ENCODE results near the gene CDK4. TPM values are rescaled to one million over a fixed set of nuclear protein-coding genes. Genes with fewer than 3 reads are reported as not detected.

CDK4 gene
- total and polyA plus RNA-seq, 4 experiments from 2014 or later = 44.4 to 99.7 (median 66.7) TPM

GRCh38 chr12:57759360-57759980 is 7.4 kb upstream of the CDK4 start:
- Histone ChIP-seq H3K36me3 (ENCODE audit: insufficient read depth, low read length) (peaks cover 17% of the 10 kb centered on the region), H3K4me1 (ENCODE audit: insufficient read depth, low read length) (peaks cover 33% of the 10 kb centered on the region), H3K27me3 (ENCODE audit: insufficient read depth, low read length) (no peaks in the 10 kb centered on the region), H3K4me3 (ENCODE audit: low read length in 2 of 2) (no peak overlapping the region), H3K27ac (ENCODE audit: low read depth, low read length) (no peak overlapping the region), H3K9me3 (ENCODE audit: control insufficient read depth in 1 of 2, low read length in 2 of 2) (no peaks in the 10 kb centered on the region)
- CTCF ChIA-PET (ENCODE audit: partially characterized antibody) = interaction anchor here (0.7 to 4.3 kb wide), 24 partner anchors 10 to 144 kb away, joined by 3 to 58 read pairs (median 5); partner anchors contain the start of genes AVIL, CYP27B1, EEF1AKMT3 and METTL1
- Mint-ChIP-seq H3K9me3 (no peaks in the 10 kb centered on the region), H3K4me1 (peaks cover 25 to 54% (median 35%) of the 10 kb centered on the region in 4 donors), H3K27me3 (peaks cover 3 to 6% of the 10 kb centered on the region in 2 donors), H3K4me3 (peak overlapping the region in 3 of 8 donors; percentile 39 to 70 (median 64)), H3K27ac (peak overlapping the region in 5 of 7 donors; percentile 32 to 82 (median 79)), H3K36me3 (peaks cover 21 to 28% of the 10 kb centered on the region in 2 donors)
- intact Hi-C loops (cut with micrococcal nuclease) = loop anchor here (1.0 kb wide), 1 partner anchor 23 kb away; the partner anchor contains the start of gene TSFM
- POLR2A ChIA-PET (ENCODE audit: partially characterized antibody) = interaction anchor here (0.8 to 1.9 kb wide), 7 partner anchors 8 to 139 kb away, joined by 3 to 6 read pairs (median 3); partner anchors contain the start of gene TSPAN31
- DNase-seq = peak in 4 of 5 donors; percentile 47 to 65 (median 56)

GRCh38 chr12:57758552-57759359 is 6.6 kb upstream of the CDK4 start:
- POLR2A ChIA-PET (ENCODE audit: partially characterized antibody) = interaction anchor here (0.8 to 1.9 kb wide), 6 partner anchors 9 to 52 kb away, joined by 3 to 6 read pairs (median 3); partner anchors contain the start of gene TSFM
- CTCF ChIA-PET (ENCODE audit: partially characterized antibody) = interaction anchor here (0.9 to 4.3 kb wide), 15 partner anchors 10 to 174 kb away, joined by 3 to 58 read pairs (median 6); partner anchors contain the start of genes CYP27B1 and TSFM
- no peaks in the 10 kb centered on the region for H3K9me3 ChIP-seq (ENCODE audit: control insufficient read depth in 1 of 2, low read length in 2 of 2)
- Mint-ChIP-seq H3K9me3 (no peaks in the 10 kb centered on the region), H3K4me1 (peaks cover 29 to 54% (median 37%) of the 10 kb centered on the region in 4 donors), H3K36me3 (peaks cover 21 to 28% of the 10 kb centered on the region in 2 donors), H3K27ac (peak overlapping the region in 5 of 7 donors; percentile 32 to 82 (median 79)), H3K27me3 (peaks cover 0 to 2% of the 10 kb centered on the region in 2 donors), H3K4me3 (peak overlapping the region in 1 of 8 donors; percentile 64)
- no peaks in the 10 kb centered on the region for H3K27me3 ChIP-seq (ENCODE audit: insufficient read depth, low read length)
- no peak for DNase-seq
- intact Hi-C loops (cut with micrococcal nuclease) = loop anchor here (1.0 kb wide), 1 partner anchor 24 kb away; the partner anchor contains the start of gene TSFM
- no peak overlapping the region for H3K27ac ChIP-seq (ENCODE audit: low read depth, low read length)
- H3K4me3 ChIP-seq (ENCODE audit: low read length in 2 of 2) = no peak overlapping the region
- peaks cover 17% of the 10 kb centered on the region for H3K36me3 ChIP-seq (ENCODE audit: insufficient read depth, low read length)
- peaks cover 38% of the 10 kb centered on the region for H3K4me1 ChIP-seq (ENCODE audit: insufficient read depth, low read length)

- H3K27ac Mint-ChIP-seq = peak overlapping the region in 2 of 7 donors; percentile 19 to 91
- CTCF ChIA-PET (ENCODE audit: partially characterized antibody) = interaction anchor here (1.4 to 3.0 kb wide), 5 partner anchors 9 to 146 kb away, joined by 3 to 64 read pairs (median 36); partner anchors contain the start of genes CTDSP2, CYP27B1, TSFM and TSPAN31
- no peaks in the 10 kb centered on the region for H3K9me3 Mint-ChIP-seq
Observed at GRCh38 chr12:57757771-57758170, 5.7 kb upstream of the CDK4 start.

GRCh38 chr12:57756406-57757341 is 4.6 kb upstream of the CDK4 start:
- Histone ChIP-seq H3K36me3 (ENCODE audit: insufficient read depth, low read length) (peaks cover 17% of the 10 kb centered on the region), H3K4me1 (ENCODE audit: insufficient read depth, low read length) (peaks cover 55% of the 10 kb centered on the region), H3K9me3 (ENCODE audit: control insufficient read depth in 1 of 2, low read length in 2 of 2) (no peaks in the 10 kb centered on the region), H3K27ac (ENCODE audit: low read depth, low read length) (peak overlapping the region; percentile 54), H3K27me3 (ENCODE audit: insufficient read depth, low read length) (no peaks in the 10 kb centered on the region), H3K4me3 (ENCODE audit: low read length in 2 of 2) (peak overlapping the region; percentile 50 to 53)
- ChIA-PET CTCF (ENCODE audit: partially characterized antibody) (interaction anchor here (0.6 to 3.0 kb wide), 32 partner anchors 8 to 298 kb away, joined by 3 to 64 read pairs (median 6); partner anchors contain the start of genes CTDSP2, CYP27B1, EEF1AKMT3 and METTL1), POLR2A (ENCODE audit: partially characterized antibody) (interaction anchor here (0.8 to 3.9 kb wide), 21 partner anchors 9 to 184 kb away, joined by 3 to 36 read pairs (median 4); partner anchors contain the start of genes ATP23, CTDSP2, CYP27B1 and EEF1AKMT3)
- intact Hi-C loops (cut with micrococcal nuclease) = loop anchor here (1.0 kb wide), 2 partner anchors 9 to 149 kb away; no protein-coding TSS in a partner anchor
- H3K9me3 Mint-ChIP-seq = no peaks in the 10 kb centered on the region
- H3K27me3 Mint-ChIP-seq = no peaks in the 10 kb centered on the region
- H3K27ac Mint-ChIP-seq = peak overlapping the region; percentile 85 to 95 (median 92)
- peaks cover 21 to 35% of the 10 kb centered on the region in 2 donors for H3K36me3 Mint-ChIP-seq
- peak overlapping the region; percentile 79 to 93 (median 87) for H3K4me3 Mint-ChIP-seq
- H3K4me1 Mint-ChIP-seq = peaks cover 45 to 71% (median 56%) of the 10 kb centered on the region in 4 donors
- peak; percentile 65 to 73 (median 70) for DNase-seq

More at GRCh38 chr12:57757771-57758170, 5.7 kb upstream of the CDK4 start:
- Histone ChIP-seq H3K4me3 (ENCODE audit: low read length in 2 of 2) (no peak overlapping the region), H3K27me3 (ENCODE audit: insufficient read depth, low read length) (no peaks in the 10 kb centered on the region), H3K9me3 (ENCODE audit: control insufficient read depth in 1 of 2, low read length in 2 of 2) (no peaks in the 10 kb centered on the region), H3K36me3 (ENCODE audit: insufficient read depth, low read length) (peaks cover 17% of the 10 kb centered on the region), H3K27ac (ENCODE audit: low read depth, low read length) (no peak overlapping the region), H3K4me1 (ENCODE audit: insufficient read depth, low read length) (peaks cover 48% of the 10 kb centered on the region)
- Mint-ChIP-seq H3K36me3 (peaks cover 21 to 28% of the 10 kb centered on the region in 2 donors), H3K27me3 (no peaks in the 10 kb centered on the region), H3K4me3 (peak overlapping the region in 1 of 8 donors; percentile 59), H3K4me1 (peaks cover 38 to 60% (median 47%) of the 10 kb centered on the region in 4 donors)
- POLR2A ChIA-PET (ENCODE audit: partially characterized antibody) = interaction anchor here (1.8 to 3.9 kb wide), 2 partner anchors 16 to 147 kb away, joined by 8 to 34 read pairs; no protein-coding TSS in a partner anchor
- intact Hi-C loops (cut with micrococcal nuclease) = no loop called here
- no peak for DNase-seq

GRCh38 chr12:57755454-57756372 is 3.6 kb upstream of the CDK4 start:
- Mint-ChIP-seq H3K9me3 (no peaks in the 10 kb centered on the region), H3K27me3 (no peaks in the 10 kb centered on the region), H3K4me1 (peaks cover 55 to 74% (median 64%) of the 10 kb centered on the region in 4 donors), H3K36me3 (peaks cover 16 to 40% of the 10 kb centered on the region in 2 donors), H3K27ac (peak overlapping the region; percentile 85 to 95 (median 92)), H3K4me3 (peak overlapping the region; percentile 79 to 93 (median 87))
- intact Hi-C loops (cut with micrococcal nuclease) = loop anchor here (1.0 to 2.0 kb wide), 3 partner anchors 10 to 150 kb away; no protein-coding TSS in a partner anchor
- Histone ChIP-seq H3K9me3 (ENCODE audit: control insufficient read depth in 1 of 2, low read length in 2 of 2) (no peaks in the 10 kb centered on the region), H3K27ac (ENCODE audit: low read depth, low read length) (peak overlapping the region; percentile 54), H3K4me1 (ENCODE audit: insufficient read depth, low read length) (peaks cover 65% of the 10 kb centered on the region), H3K36me3 (ENCODE audit: insufficient read depth, low read length) (peaks cover 17% of the 10 kb centered on the region), H3K4me3 (ENCODE audit: low read length in 2 of 2) (peak overlapping the region; percentile 50 to 53), H3K27me3 (ENCODE audit: insufficient read depth, low read length) (no peaks in the 10 kb centered on the region)
- CTCF ChIA-PET (ENCODE audit: partially characterized antibody) = interaction anchor here (0.6 to 3.0 kb wide), 27 partner anchors 8 to 182 kb away, joined by 3 to 64 read pairs (median 6); partner anchors contain the start of genes CYP27B1, EEF1AKMT3, METTL1 and OS9
- POLR2A ChIA-PET (ENCODE audit: partially characterized antibody) = interaction anchor here (0.8 to 3.9 kb wide), 18 partner anchors 10 to 185 kb away, joined by 3 to 36 read pairs (median 5); partner anchors contain the start of genes ATP23, CTDSP2, CYP27B1 and EEF1AKMT3
- DNase-seq = peak; percentile 44 to 68 (median 50)

Data from CD4-positive, alpha-beta memory T cell (primary cell).